Measurements from ENCODE around the gene SEC23B.

DNA sequence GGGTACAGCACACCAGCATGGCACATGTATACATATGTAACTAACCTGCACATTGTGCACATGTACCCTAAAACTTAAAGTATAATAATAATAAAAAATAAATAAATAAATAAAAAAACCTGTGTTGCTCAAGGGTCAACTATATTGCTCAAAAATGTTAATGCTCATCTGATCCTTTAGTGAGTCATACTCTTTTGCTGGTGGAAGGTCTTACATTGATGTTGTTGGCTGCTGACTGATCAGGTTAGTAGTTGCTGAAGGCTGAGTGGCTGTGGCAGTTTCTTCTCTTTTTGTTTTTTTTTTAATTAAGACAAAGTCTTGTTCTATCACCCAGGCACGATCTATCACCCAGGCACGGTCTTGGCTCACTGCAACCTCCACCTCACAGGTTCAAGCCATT is 29.9 kb downstream of the SEC23B start:
- TF ChIP-seq, protein P1, sequence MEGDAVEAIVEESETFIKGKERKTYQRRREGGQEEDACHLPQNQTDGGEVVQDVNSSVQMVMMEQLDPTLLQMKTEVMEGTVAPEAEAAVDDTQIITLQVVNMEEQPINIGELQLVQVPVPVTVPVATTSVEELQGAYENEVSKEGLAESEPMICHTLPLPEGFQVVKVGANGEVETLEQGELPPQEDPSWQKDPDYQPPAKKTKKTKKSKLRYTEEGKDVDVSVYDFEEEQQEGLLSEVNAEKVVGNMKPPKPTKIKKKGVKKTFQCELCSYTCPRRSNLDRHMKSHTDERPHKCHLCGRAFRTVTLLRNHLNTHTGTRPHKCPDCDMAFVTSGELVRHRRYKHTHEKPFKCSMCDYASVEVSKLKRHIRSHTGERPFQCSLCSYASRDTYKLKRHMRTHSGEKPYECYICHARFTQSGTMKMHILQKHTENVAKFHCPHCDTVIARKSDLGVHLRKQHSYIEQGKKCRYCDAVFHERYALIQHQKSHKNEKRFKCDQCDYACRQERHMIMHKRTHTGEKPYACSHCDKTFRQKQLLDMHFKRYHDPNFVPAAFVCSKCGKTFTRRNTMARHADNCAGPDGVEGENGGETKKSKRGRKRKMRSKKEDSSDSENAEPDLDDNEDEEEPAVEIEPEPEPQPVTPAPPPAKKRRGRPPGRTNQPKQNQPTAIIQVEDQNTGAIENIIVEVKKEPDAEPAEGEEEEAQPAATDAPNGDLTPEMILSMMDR (conservative IDR thresholded peaks at IDR 0.05; ENCODE audit: low read depth, low read length) = no peak
- TF ChIP-seq RCOR1 (IDR thresholded peaks at IDR 0.05; ENCODE audit: insufficient replicate concordance, low read length) (no peak), BHLHE40 (IDR thresholded peaks at IDR 0.05; ENCODE audit: low read depth, low read length) (no peak)

Data from IMR-90 (cell line).